Stimulated activated CD4-positive, alpha-beta T cell treated with anti-CD3 and anti-CD28 coated beads, Interleukin-12 subunit alpha, Interleukin-12 subunit beta, amount 100 ng/mL, for 48 hours (primary cell): ENCODE data around the gene VAC14.
"Not testable (repeated sequence)": the region's sequence is repeated elsewhere in the genome, so short reads cannot be mapped to it uniquely, and the experiment has no call there.

ENCODE experiments used
- DNase-seq, 3 donors: peaks; one replicate each; pipeline ENCODE4 v3.0.0-alpha.2; 2020; ENCODE audit warnings: low read depth in 2 of 3, low spot score in 1 of 3

The VAC14 gene

GRCh38 chr16:70745536-70746025, 55.4 kb downstream of the VAC14 start:
- DNase-seq = no peak

- DNase-seq = no peak
Measured at GRCh38 chr16:70744366-70744765, 56.6 kb downstream of the VAC14 start.

- DNase-seq = no peak
Measured at GRCh38 chr16:70743791-70744190, 57.2 kb downstream of the VAC14 start.

- DNase-seq = not testable (repeated sequence)
Measured at GRCh38 chr16:70742967-70743366, 58.0 kb downstream of the VAC14 start.

GRCh38 chr16:70741783-70742125, 59.2 kb downstream of the VAC14 start:
- no peak for DNase-seq

GRCh38 chr16:70740914-70741782, 59.8 kb downstream of the VAC14 start:
- no peak for DNase-seq

- DNase-seq = no peak
Measured at GRCh38 chr16:70740174-70740913, 60.6 kb downstream of the VAC14 start.

GRCh38 chr16:70739389-70739788, 61.6 kb downstream of the VAC14 start:
- DNase-seq = no peak

GRCh38 chr16:70738083-70738977, 62.6 kb downstream of the VAC14 start:
- DNase-seq = peak in 1 of 3 donors; percentile 15

GRCh38 chr16:70737377-70738082, 63.4 kb downstream of the VAC14 start:
- peak; percentile 62 to 77 (median 72) for DNase-seq

- no peak for DNase-seq
Measured at GRCh38 chr16:70736465-70737376, 64.2 kb downstream of the VAC14 start.

GRCh38 chr16:70735141-70735979, 65.6 kb downstream of the VAC14 start:
- DNase-seq = no peak

- no peak for DNase-seq
Measured at GRCh38 chr16:70734522-70735095, 66.3 kb downstream of the VAC14 start.

- DNase-seq = no peak
Measured at GRCh38 chr16:70730944-70731343, 70.0 kb downstream of the VAC14 start.

- DNase-seq = no peak
Measured at GRCh38 chr16:70730031-70730430, 70.9 kb downstream of the VAC14 start.

GRCh38 chr16:70729292-70729691, 71.7 kb downstream of the VAC14 start:
- no peak for DNase-seq

GRCh38 chr16:70728150-70728549, 72.8 kb downstream of the VAC14 start:
- DNase-seq = no peak

GRCh38 chr16:70726892-70727361, 74.0 kb downstream of the VAC14 start:
- DNase-seq = no peak
